ENCODE data around the gene FHDC1.

FHDC1 gene

DNA sequence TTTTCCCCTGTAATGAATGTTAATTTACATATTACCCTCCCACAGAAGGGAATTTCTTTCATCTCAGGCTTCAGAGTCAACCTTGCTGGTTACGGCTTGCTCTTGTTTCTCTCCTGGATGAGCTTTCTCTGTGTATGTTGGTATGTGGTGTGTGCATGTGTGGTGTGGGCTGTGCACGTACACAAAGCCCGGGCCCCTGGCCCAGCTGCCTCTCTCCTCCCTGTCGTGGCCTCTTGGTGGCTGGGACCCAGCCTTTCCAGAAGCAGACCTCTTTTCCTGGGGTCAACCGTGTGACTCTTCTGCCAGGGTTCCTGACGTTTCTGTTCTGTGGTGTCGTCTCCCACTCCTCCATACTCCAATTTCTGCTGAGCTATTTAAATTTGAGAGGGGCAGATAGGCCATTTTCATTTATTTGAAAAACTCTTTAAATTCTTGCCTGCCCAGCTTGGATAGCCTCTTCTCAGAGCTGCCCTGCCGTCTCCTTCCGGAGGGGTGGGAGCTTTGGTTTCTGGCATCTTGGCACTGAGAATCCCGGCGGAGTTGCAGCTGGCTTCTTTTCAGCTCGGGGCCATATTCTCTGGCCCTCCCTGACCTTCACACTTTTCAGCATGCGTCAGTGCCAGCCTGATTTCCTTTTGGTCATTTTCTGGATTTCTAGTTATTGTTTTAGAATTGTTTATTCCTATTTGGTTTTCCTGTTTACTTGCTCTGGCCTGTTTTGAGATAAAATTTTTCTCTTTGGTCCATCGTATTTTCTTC is 25.1 kb downstream of the FHDC1 start:
- no peak for DNase-seq

DNA sequence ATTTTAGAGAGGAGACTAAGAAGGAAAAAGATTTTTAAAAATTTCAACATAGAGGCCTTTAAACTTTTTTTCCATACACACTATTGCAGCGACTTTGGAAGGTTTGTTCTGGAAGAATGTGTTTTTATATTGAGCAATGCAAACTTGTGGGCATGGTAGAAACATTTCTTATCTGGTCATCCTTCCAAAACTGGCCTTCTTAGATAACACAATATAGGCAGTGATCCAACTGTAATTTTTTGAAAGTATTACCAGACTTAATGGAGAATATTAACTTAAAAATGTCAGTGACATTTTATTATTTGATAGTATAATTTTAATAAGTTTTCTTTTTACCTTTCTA is 25.6 kb downstream of the FHDC1 start:
- DNase-seq, result no peak

DNA sequence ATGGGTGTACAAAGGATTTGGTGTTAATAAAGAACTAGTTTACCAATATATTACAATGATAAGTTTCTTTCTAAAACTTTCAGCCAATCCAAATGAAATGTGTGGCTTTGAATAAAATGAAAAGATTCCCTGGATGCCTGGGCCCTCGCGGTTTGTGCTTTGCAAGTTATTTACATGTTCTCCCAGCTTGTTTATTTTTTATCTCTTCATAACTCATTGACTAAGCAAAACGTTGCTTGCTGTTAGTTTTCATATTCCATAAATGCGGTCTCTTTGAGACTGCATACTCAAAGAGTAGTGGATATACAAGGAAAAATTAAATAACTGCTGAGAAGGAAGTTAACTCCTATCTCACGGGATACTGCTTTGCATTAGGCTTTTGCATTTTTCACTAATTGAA is 26.0 kb downstream of the FHDC1 start:
- no peak for DNase-seq

DNA sequence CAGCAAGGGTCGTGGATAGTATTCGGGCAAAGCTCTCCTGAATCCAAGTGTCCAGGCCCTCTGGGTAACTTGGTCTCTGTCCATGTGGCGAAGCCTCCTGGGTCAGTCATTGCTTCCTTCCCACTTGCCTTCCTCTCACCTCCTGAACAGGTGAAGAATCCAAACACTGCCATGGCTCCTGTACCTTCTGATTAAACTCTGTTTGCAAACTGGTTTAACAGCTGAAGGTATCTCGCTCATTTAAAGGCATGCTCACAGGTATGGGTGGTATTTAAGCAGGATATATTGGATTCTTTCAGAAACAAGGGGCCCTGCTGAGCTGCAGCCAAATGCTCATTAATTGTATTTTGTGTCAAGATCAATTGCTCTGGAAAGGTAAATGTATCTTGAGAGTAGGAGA is 28.2 kb downstream of the FHDC1 start:
- DNase-seq, result no peak

DNA sequence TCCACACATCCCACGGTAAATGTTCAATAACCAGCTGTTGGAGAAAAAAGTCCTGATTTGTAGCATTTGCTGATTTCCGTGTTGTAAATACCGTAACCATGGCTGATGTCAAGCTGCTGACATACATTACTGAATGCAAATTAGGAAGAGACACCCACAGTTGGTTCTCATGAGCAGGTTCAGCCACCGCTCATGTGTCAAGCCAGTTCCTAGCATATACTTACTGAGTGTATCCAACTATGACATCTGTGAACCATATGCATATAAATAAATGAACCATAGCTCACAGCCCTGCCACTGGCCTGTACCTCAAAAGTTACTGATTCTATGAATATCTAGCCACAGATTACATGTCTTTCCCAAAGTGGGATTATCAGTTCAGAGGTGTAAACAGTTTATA is 29.5 kb downstream of the FHDC1 start:
- no peak for DNase-seq

DNA sequence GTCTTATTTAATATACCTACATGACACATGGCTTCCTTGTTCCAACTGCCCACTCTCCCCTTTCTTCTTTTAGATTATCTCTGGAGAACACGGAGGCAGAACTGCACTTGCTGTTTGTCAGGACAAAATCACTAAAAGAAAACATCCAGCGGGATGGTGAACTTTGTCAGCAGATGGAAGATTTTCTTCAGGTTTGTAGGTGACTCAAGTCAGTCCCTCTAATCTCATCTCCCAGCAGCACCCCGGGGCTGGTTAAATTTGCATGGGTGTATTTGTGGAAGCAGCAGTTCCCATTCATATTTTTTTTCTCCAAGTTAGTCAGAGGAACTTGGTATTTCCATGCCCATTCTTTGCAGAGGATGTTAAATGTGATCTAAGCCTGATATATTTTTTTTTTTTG is 31.8 kb downstream of the FHDC1 start:
- no peak for DNase-seq

DNA sequence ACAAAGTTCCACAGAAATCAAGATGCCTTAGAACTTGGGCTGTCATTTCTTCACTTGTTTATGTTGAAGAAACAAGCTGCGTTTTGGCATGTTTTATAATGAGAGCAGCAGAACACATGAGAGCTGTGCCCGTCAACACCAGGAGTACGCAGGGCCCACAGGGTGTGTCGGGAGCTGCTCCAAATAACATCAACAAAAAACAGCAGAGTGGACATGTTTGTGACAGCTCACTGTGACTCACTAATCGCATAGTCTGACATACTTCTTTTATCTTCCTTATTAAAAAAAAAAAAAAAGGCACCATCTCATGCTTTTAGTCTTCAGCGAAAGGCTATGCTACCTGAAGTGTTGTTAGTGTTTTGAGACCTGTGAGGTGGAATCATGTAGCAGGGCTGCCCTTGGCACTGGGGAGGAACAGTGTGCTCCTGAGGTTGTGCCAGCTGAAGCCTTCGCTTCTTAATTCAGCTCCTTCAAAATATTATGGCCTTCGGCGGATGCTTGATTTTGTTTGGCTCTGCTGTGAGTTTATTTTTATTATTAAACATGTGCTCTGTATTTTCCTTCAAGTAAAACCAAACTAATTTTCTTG is 32.8 kb downstream of the FHDC1 start:
- no peak for DNase-seq

DNA sequence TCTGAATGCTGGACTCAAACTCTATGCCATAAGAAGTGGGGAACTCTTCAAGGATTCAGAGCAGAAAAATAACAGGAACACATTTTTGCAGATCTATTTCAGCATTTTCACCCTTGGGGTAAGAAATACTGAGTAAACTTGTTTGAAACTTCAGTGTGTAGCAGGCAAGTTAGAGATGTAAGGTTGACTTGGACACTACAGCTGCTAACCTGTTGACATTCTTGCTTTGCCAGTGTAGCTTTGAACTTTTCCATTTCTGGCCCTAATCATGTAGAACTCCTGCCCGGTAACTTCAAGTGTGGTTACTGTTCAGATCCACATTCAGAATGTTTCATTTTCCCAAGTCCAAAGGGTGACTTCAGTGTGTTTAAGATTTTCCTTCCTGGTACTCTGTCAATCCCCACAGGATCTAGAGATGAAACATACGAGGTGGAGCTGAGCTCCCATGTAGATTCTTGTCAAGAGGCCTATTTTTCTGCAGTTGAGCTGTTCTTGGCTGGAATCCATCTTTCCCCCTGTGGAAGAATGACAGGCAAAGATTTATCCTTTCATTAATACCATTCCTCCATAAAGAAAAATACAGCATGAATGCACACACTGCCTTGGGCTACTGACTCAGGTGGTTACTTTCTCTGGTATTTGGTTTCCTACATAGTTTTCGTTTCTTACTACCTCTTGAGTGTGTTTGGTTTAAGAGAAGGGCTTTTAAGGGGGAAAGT is 34.1 kb downstream of the FHDC1 start:
- DNase-seq, result no peak

DNA sequence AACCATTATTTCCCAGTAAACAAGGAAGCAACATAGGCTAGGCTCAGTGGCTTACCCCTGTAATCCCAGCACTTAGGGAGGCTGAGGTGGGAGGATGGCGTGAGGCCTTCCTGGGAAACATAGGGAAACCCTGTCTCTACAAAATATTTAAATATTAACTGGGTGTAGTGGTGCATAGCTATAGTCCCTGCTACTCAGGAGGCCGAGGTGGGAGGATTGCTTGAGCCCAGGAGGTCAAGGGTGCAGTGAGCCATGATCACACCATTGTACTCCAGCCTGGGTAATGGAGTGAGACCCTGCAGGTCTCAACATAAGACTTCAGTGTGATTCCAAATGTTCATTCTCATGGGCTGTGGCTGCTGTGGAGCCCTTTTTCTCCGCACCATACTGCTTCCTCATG is 34.9 kb downstream of the FHDC1 start:
- DNase-seq, result no peak

DNA sequence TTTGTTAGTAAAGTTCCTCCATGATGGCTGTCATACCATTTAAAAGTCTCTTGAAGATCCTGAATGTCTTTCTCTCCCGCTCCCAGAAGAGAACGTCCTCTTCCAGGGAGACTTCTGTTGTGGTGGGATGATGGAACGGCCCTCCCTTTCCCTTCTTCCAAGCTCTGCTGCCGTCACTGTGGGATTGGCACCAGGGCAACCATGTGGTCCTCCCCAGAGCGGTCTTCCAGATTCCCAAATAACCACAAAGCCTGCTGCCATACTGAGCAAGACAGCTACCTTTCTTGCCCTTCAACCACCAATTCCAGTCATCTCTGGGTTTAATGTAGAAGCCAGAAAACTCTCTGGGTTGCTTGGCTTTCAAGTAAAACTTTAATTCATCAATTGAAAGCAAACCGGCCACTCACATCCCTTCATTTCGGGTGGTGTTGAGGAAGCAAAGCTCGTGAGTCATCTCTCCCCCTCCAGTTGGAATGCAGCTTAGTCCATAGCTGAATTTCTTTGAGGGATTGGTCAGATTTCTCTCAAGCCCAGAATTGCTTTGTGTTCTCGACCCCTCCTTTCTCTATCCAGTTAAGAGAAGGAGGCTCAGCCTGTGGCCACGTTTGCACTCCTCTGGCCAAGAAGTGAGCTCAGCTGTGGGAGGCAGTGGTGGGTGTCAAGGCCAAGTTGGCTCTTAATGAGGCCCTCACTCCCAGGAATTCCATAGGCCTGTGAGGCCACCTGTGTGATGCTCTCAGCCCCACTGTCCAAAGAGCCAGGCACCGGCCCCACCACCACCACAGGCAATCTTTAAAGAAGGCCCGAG is 36.9 kb downstream of the FHDC1 start:
- no peak for DNase-seq

DNA sequence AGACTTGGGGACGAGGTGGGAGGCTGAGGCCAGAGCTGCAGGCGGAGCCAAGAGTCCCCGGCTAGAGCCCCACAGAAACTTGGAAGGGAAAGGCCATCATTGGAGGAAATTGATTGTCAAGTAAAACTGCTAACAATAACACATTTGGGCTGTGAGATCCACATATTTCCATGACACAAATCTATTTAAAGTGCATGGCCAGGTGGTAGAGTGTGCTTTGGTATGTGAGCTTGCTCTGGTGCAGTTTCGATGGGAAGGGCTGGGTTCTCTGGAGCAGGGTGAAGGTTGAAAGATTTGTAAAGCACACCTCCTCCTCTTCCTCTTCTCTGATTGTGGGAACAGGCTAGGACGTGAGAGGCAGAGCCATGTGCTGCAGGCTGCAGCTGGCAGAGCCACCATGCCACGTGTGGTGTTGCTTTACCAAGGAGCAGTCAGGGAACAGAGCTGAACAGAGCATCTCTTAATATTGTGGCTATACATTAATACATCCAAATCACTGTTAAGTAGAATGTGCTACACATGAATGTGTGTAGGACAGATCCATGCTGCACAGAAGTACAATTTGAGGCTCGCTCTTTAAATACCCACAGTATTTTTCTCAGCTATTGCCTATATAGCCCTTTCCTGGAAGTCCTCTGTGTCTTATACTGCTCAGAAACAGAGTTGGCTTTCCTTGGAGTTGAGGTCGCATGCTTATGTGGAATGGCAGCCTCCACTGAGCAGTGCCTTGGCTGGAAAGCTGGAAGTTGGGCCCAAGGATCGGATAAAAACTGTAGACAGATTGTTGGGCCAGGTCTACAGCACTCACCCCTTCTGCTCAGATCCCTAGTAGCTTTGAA is 37.7 kb downstream of the FHDC1 start:
- DNase-seq, result no peak

DNA sequence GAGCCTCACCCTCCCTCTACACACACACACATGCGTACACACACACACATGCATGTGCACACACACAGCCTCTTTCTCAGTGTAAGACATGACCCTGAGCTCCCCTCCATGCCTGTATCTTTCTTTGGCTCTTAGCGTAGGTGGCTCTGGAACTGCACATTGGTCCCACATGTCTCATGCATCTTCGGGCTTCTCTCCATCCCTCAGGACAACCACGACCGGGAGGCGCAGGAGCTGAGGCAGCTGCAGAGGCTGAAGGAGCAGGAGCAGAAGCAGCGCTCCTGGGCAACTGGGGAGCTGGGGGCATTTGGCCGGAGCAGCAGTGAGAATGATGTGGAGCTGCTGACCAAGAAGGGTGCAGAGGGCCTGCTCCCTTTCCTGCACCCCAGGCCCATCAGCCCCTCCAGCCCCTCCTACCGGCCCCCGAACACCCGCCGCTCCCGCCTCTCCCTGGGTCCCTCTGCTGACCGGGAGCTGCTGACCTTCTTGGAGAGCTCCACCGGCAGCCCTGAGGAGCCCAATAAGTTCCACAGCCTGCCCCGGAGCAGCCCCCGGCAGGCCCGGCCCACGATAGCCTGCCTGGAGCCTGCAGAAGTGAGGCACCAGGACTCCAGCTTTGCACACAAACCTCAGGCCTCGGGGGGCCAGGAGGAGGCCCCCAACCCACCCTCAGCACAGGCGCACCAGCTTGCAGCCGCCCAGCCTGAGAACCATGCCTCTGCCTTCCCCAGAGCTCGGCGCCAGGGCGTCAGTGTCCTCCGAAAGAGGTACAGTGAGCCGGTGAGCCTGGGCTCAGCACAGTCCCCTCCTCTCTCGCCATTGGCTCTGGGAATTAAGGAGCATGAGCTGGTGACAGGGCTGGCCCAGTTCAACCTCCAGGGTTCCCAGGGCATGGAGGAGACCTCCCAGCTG is 38.6 kb downstream of the FHDC1 start:
- no peak for DNase-seq

DNA sequence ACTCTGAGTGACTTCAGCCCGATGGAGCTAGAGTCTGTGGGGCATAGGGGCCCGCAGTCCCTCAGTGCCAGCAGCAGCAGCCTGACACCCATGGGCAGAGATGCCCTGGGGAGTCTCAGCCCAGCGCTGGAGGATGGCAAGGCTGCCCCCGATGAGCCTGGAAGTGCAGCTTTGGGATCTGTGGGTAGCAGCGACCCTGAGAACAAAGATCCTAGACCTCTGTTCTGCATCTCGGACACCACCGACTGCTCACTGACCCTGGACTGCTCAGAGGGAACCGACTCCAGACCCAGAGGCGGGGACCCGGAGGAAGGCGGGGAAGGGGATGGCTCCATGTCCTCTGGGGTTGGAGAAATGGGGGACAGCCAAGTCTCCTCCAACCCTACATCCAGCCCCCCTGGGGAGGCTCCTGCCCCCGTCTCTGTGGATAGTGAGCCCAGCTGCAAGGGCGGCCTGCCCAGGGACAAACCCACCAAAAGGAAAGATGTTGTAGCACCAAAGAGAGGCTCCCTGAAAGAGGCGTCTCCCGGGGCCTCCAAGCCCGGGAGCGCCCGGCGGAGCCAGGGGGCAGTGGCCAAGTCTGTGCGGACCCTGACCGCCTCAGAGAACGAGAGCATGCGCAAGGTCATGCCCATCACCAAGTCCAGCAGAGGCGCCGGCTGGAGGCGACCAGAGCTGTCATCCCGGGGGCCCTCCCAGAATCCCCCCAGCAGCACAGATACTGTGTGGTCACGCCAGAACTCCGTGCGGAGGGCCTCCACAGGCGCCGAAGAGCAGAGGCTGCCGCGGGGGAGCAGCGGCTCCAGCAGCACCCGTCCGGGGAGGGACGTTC is 39.5 kb downstream of the FHDC1 start:
- DNase-seq, result no peak

DNA sequence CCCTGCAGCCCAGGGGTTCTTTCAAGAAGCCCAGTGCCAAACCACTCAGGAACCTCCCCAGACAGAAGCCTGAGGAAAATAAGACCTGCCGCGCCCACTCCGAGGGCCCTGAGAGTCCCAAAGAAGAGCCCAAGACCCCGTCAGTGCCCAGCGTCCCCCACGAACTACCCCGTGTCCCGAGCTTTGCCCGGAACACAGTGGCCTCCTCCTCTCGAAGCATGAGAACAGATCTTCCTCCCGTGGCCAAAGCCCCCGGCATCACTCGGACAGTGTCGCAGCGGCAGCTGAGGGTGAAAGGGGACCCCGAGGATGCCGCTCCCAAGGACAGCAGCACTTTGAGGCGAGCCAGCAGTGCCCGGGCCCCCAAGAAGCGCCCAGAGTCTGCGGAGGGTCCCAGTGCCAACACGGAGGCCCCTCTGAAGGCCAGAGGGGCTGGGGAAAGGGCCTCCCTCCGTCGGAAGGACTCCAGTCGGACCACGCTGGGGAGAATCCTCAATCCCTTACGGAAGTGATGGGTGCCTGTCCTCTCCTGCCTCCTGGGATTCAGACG is 40.2 kb downstream of the FHDC1 start:
- DNase-seq, result no peak

DNA sequence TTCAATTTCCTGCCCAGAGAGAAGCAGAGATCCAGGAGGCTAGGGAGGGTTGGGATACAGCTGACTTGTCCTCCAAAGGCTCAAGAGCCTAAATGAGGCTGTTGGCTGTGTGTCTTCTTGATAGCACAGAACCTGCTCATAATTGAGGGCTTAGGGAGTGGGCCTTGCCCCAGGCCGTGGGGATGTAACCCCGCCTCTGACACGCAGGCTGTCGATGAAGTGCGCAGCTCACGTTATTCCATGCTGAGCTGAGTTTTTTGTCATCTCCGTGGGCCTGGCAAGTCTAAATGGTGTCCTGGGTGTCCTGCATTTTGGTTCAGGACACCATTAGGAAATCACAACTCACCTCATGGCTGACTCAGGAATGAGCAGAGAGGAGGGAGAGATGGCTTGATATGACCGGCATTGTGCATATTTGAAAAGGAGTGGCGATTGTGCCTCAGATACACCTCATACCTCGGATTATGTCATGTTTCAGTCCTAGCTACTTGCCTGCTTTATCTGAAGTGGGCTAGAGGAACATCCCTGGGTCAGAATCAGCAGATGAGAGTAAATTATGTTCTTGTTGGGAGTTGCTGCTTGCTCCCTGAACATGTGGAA is 43.7 kb downstream of the FHDC1 start:
- DNase-seq, result no peak

DNA sequence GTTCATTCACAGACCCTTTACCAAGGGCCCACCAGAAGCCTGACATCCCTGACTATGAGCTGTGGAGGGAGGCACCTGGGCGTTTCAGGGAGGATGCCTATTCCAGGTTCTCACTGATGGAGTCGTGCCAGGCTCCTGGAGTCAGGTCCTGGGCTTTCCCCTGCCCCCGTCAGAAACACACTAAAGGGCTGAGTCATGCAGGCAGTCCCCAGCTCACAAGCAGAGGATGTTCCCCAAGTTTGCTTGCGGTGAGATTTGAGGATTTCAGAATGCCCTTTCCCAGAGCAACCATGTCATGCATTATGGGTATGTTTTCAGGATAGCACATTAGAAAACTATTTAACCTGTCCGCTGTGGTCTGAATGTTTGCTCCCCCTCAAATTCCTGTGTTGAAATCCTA is 45.2 kb downstream of the FHDC1 start:
- DNase-seq, result no peak

DNA sequence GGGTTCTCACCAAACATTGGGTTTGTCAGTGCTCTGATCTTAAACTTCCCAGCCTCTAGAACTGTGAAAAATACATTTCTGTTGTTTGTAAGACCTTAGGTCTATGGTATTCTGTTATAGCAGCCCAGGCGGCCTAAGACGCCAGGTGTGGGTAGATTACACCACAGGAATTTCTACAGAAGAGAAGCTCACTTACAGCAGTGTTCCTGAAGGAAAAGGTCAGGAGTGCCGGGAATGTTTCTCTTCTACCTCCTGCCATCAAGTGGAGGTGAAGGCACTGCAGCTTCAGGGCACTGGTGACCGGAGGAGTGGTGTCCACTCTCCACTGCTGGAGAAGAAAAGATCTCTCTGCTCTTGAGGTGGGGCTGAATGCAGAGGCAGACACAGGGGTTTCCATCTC is 45.7 kb downstream of the FHDC1 start:
- no peak for DNase-seq

DNA sequence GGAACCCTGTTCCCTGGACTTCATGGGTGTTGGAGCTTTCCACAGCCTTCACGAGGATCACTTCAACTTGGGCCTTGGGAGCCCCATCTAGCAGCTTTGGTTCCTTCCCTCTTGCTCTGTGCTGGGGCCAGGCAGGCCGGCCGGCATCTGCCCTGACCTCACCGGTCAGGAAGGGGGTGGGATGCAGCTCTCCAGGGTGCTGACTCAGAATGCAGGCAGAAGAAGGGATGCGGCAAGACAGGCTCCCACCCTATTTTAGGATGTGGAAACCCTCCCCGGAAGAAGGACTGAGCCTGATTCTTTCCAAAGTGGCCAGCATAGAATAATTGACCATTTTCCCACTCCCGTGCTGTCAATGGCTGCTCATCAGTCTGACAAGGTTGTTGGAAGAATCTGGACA is 47.1 kb downstream of the FHDC1 start:
- no peak for DNase-seq

DNA sequence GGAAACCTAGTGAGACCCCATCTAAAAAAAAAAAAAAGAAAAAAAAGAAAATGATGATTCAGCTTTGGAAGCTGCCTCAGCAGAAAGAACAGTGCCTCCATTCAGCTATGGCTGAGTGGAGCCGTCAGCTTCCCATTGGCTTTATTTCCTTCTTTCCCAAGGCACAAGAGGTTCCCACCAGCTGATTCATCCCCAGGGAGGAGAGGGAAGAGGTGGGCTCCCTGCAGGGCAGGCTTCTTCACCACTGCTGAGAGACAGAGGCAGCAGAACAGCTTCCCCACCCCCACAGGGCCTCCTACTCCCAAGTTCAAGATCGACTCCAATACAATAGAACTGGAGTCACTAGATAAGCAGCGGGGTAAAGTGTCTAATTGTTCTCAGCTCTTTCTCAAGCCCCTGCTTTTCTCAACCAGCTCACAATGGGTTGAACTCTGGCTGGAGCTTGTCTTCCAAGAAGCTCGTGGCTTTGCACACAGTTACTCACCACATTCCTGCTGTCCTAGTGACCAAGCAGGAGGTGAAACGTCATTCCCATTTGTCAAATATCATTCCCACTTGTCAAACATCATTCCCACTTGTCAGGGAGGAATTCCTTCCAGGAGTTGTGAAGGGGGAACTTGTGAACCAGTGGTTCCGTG is 47.8 kb downstream of the FHDC1 start:
- DNase-seq, result no peak
